DOHH2 (cell line): ENCODE data around the gene AASDH.

Experiments
- CTCF ChIP-seq: fragments of 200-600 bp; sonication (generic); IDR thresholded peaks from one replicate; pipeline ENCODE4 v1.5.1; 2014; ENCODE audit warnings: antibody characterized with exemption, mild to moderate bottlenecking, low read depth, low read length; ENCODE audit not compliant: poor library complexity, severe bottlenecking
- EZH2phosphoT487 ChIP-seq: fragments of 200-600 bp; sonication (generic); IDR thresholded peaks from 2 replicates; pipeline ENCODE4 v1.6.1; 2017; ENCODE audit warnings: borderline replicate concordance, mild to moderate bottlenecking, antibody characterized with exemption, low read length, moderate library complexity, mixed read lengths

- no peak for TF ChIP-seq CTCF
- TF ChIP-seq EZH2phosphoT487 = no peak
Measured at GRCh38 chr4:56410247-56411062, 23.2 kb upstream of the AASDH start.
